Body of pancreas (tissue), 4 donors: Measurements from ENCODE around the gene FRAS1. TPM values are rescaled to one million over a fixed set of nuclear protein-coding genes. Genes with fewer than 3 reads are reported as not detected.
"Not testable (repeated sequence)": the region's sequence is repeated elsewhere in the genome, so short reads cannot be mapped to it uniquely, and the experiment has no call there.

ENCODE experiments used
- ATAC-seq: fragments of 150-250 bp; one replicate; pipeline ENCODE4 v1.9.1; 2016
- DNase-seq, 4 donors: peaks; one replicate each; pipeline ENCODE4 v3.0.0-alpha.2; 2019
- H3K27ac ChIP-seq, 4 donors: fragments of 200-600 bp; sonication (generic); 1 replicate in 3 of 4; 2 replicates in 1 of 4; pipeline versions ENCODE4 v1.5.1 to v1.6.1; 2016 to 2019; ENCODE audit warnings: mild to moderate bottlenecking in 1 of 4, mixed read lengths in 1 of 4, moderate library complexity in 1 of 4
- H3K27me3 ChIP-seq, 2 donors: fragments of 200-600 bp; sonication (generic); one replicate each; pipeline ENCODE4 v1.6.0; 2016; ENCODE audit warnings: mild to moderate bottlenecking in 1 of 2
- H3K36me3 ChIP-seq, 2 donors: fragments of 200-600 bp; sonication (generic); replicated peaks in 1 of 2; 2 replicates each; pipeline ENCODE4 v1.5.1; 2016; ENCODE audit warnings: low read depth in 2 of 2; ENCODE audit not compliant: insufficient read depth in 1 of 2
- H3K4me1 ChIP-seq: fragments of 200-600 bp; sonication (generic); one replicate; pipeline ENCODE4 v1.6.0; 2016
- H3K4me3 ChIP-seq, 2 donors: fragments of 200-600 bp; sonication (generic); 1 replicate in 1 of 2; 2 replicates in 1 of 2; pipeline ENCODE4 v1.5.1; 2016 to 2019
- H3K9me3 ChIP-seq, 3 donors: fragments of 200-600 bp; sonication (generic); 1 replicate in 2 of 3; 2 replicates in 1 of 3; pipeline ENCODE4 v1.5.1; 2016
- CTCF ChIP-seq, 7 experiments: fragments of 450-650 bp in 4 of 7; fragments of 200-600 bp in 3 of 7; sonication (generic) in 3 of 7; IDR thresholded peaks; one replicate each; pipeline ENCODE4 v1.5.1; 2016 to 2019; ENCODE audit warnings: antibody characterized with exemption in 7 of 7
- POLR2A ChIP-seq, 3 donors: fragments of 450-650 bp; IDR thresholded peaks; one replicate each; pipeline ENCODE4 v1.6.1; 2016; ENCODE audit warnings: antibody characterized with exemption in 3 of 3, mild to moderate bottlenecking in 2 of 3
- WGBS, 2 donors: methylation state at CpG; one replicate each; pipeline ENCODE4 v1.1.5; 2017; 5-methylcytosine and 5-hydroxymethylcytosine counted together
- intact Hi-C: fragments of 100-400 bp; cut with DNase I; formaldehyde crosslinking; loops from one replicate; pipeline ENCODE4 v1.15.1; 2023
- total RNA-seq, 2 donors: library from RNA; depleted of rRNA; stranded (reverse); fragments of >200 nt; gene quantifications; one replicate each; pipeline ENCODE4 v1.1.0, GENCODE V29; 2016

The FRAS1 gene
- total RNA-seq, 2 donors from 2014 or later: 22.6 to 24.4 TPM

GRCh38 chr4:78171482-78171881 lies 114.4 kb downstream of the FRAS1 start:
- no peaks in the 10 kb centered on the region for H3K27me3 ChIP-seq
- DNase-seq: no peak
- H3K36me3 ChIP-seq: no peaks in the 10 kb centered on the region
- H3K27ac ChIP-seq: no peak overlapping the region
- peaks cover 9% of the 10 kb centered on the region for H3K4me1 ChIP-seq
- ATAC-seq: no peak
- intact Hi-C loops: no loop called here
- WGBS, 2 donors: 86 to 87% methylated on average over 6 of the region's 6 CpGs
- TF ChIP-seq CTCF (IDR thresholded peaks at IDR 0.05) (no peak), POLR2A (IDR thresholded peaks at IDR 0.05) (no peak)
- H3K9me3 ChIP-seq: no peaks in the 10 kb centered on the region
- no peak overlapping the region for H3K4me3 ChIP-seq

GRCh38 chr4:78174891-78175290 lies 117.8 kb downstream of the FRAS1 start:
- TF ChIP-seq POLR2A (IDR thresholded peaks at IDR 0.05) (no peak), CTCF (IDR thresholded peaks at IDR 0.05) (no peak)
- H3K36me3 ChIP-seq: no peaks in the 10 kb centered on the region
- peak overlapping the region in 2 of 4 donors; percentile 6 to 43 for H3K27ac ChIP-seq
- no peak overlapping the region for H3K4me3 ChIP-seq
- WGBS, 2 donors: 56 to 67% methylated on average over 5 of the region's 5 CpGs
- ATAC-seq: no peak
- no peak for DNase-seq
- H3K27me3 ChIP-seq: no peaks in the 10 kb centered on the region
- no peaks in the 10 kb centered on the region for H3K9me3 ChIP-seq
- H3K4me1 ChIP-seq: peaks cover 17% of the 10 kb centered on the region
- intact Hi-C loops: no loop called here

- DNase-seq: no peak
- no peak overlapping the region for H3K4me3 ChIP-seq
- H3K27me3 ChIP-seq: no peaks in the 10 kb centered on the region
- H3K27ac ChIP-seq: peak overlapping the region in 2 of 4 donors; percentile 46 to 59
- WGBS, 2 donors: 37% methylated on average over 2 of the region's 2 CpGs
- H3K4me1 ChIP-seq: peaks cover 27% of the 10 kb centered on the region
- H3K36me3 ChIP-seq: no peaks in the 10 kb centered on the region
- peak; percentile 31 for ATAC-seq
- H3K9me3 ChIP-seq: no peaks in the 10 kb centered on the region
- TF ChIP-seq CTCF (IDR thresholded peaks at IDR 0.05): no peak
- no peak for TF ChIP-seq POLR2A (IDR thresholded peaks at IDR 0.05)
- intact Hi-C loops: no loop called here
Observed at GRCh38 chr4:78179196-78179595, 122.1 kb downstream of the FRAS1 start.

GRCh38 chr4:78181681-78182234 lies 124.6 kb downstream of the FRAS1 start:
- WGBS, 2 donors: 95 to 96% methylated on average over 35 to 36 of the region's 36 CpGs
- H3K27ac ChIP-seq, H3K36me3 ChIP-seq, intact Hi-C loops, DNase-seq, H3K27me3 ChIP-seq, H3K4me3 ChIP-seq, ATAC-seq, H3K9me3 ChIP-seq: not testable (repeated sequence)
- H3K4me1 ChIP-seq: peaks cover 29% of the 10 kb centered on the region

GRCh38 chr4:78184584-78184983 lies 127.5 kb downstream of the FRAS1 start:
- H3K36me3 ChIP-seq: no peaks in the 10 kb centered on the region
- peaks cover 22% of the 10 kb centered on the region for H3K4me1 ChIP-seq
- no peak for TF ChIP-seq CTCF (IDR thresholded peaks at IDR 0.05)
- no peak for TF ChIP-seq POLR2A (IDR thresholded peaks at IDR 0.05)
- no peak for DNase-seq
- no peaks in the 10 kb centered on the region for H3K9me3 ChIP-seq
- ATAC-seq: no peak
- intact Hi-C loops: no loop called here
- no peaks in the 10 kb centered on the region for H3K27me3 ChIP-seq
- H3K27ac ChIP-seq: peak overlapping the region; percentile 15 to 54 (median 44)
- no peak overlapping the region for H3K4me3 ChIP-seq
